PC-9 (cell line): Measurements from ENCODE around the gene SORCS2.

Source experiments
- EZH2 ChIP-seq: fragments of 200-600 bp; sonication (generic); IDR thresholded peaks from 2 replicates; pipeline ENCODE4 v1.8.0; 2017; ENCODE audit warnings: antibody characterized with exemption, low read depth
- TF ChIP-seq, protein P1 (sequence below): fragments of 200-600 bp; sonication (generic); conservative IDR thresholded peaks from 2 replicates; pipeline ENCODE4 v1.6.1; 2017; ENCODE audit warnings: mixed run types, antibody characterized with exemption, mild to moderate bottlenecking, moderate library complexity

DNA sequence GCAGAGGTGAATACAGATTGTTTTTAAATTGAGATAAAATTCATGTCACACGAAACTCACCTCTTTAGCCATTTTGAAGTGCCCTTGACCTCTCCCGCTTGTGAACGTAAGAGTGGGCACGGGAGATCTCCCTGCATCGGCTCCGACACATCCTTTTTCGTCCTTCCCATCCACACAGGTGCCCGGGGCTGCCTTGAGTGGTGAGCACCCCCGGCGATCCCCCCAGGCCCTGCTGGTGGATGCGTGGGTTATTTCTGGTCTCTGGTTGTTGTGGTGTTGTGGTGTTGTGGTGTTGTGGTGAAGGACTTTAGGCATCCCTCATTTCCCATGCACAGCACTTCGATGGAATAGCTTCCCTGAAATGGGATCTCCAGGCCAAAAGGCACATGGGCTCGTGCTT lies 196.3 kb downstream of the SORCS2 start:
- TF ChIP-seq, protein P1, sequence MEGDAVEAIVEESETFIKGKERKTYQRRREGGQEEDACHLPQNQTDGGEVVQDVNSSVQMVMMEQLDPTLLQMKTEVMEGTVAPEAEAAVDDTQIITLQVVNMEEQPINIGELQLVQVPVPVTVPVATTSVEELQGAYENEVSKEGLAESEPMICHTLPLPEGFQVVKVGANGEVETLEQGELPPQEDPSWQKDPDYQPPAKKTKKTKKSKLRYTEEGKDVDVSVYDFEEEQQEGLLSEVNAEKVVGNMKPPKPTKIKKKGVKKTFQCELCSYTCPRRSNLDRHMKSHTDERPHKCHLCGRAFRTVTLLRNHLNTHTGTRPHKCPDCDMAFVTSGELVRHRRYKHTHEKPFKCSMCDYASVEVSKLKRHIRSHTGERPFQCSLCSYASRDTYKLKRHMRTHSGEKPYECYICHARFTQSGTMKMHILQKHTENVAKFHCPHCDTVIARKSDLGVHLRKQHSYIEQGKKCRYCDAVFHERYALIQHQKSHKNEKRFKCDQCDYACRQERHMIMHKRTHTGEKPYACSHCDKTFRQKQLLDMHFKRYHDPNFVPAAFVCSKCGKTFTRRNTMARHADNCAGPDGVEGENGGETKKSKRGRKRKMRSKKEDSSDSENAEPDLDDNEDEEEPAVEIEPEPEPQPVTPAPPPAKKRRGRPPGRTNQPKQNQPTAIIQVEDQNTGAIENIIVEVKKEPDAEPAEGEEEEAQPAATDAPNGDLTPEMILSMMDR, result no peak
- TF ChIP-seq EZH2, result no peak
